H1 (cell line): ENCODE measurements around the gene NEURL1B.

Experiments used
- SP1 ChIP-seq: IDR thresholded peaks from 2 replicates; pipeline ENCODE4 v1.6.1; 2011; ENCODE audit warnings: low read depth, low read length
- SUZ12 ChIP-seq: fragments of 200-600 bp; sonication (generic); IDR thresholded peaks from 2 replicates; pipeline ENCODE4 v1.6.1; 2012; ENCODE audit warnings: mild to moderate bottlenecking, inconsistent platforms, low read length, moderate library complexity, mixed read lengths
- YY1 ChIP-seq: IDR thresholded peaks from 2 replicates; pipeline ENCODE4 v1.6.1; 2011; ENCODE audit warnings: low read depth, mild to moderate bottlenecking, low read length
- TF ChIP-seq, protein P1 (sequence below), 3 experiments: IDR thresholded peaks; 1 replicate in 2 of 3; 2 replicates in 1 of 3; pipeline versions ENCODE4 v1.5.1 to v1.6.1; 2011; ENCODE audit warnings: low read length in 3 of 3, mild to moderate bottlenecking in 3 of 3, inconsistent platforms in 2 of 3, low read depth in 1 of 3, moderate library complexity in 1 of 3; ENCODE audit not compliant: insufficient read depth in 1 of 3; ENCODE audit errors: control extremely low read depth in 1 of 3

DNA sequence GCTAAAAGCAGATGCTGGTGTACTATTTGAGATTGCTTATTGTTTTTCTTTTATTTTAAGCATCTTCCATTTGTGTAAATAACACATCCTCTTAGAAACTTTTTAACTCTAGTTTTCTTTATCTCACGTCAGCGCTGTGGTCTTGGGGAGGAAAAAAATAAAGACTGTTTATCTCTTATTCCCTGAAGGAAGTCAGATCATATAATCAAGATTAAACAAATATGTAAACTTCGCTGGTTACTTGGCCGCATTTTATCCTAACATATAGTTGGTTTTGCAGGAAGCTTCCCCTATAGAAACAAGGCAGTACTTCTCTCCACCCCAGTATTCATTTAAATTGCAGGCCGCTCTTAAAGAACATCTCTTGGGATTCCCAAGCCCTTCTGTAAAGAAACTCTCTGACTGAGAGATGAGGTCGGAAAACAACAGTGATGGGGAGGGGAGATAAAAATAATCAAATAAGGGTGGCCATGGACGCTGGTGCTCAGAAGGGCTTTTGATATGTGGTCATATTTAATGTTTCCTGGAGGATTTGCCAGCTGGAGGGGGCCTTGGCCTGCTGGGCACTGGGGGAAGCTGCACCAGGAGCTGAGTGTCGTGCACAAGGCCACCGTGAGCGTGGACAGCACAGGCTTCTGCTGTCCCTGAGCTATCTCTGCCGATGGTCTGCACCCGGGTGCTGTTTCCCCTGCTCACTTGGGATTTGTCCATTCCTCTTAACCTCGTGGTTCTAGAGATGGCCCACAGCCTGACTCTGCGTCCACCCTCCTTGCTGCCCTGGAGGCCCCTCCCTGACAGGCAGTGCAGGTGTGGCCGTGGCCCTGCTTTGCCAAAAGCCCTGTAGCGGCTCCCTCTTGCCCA, 23.8 kb downstream of the NEURL1B start:
- TF ChIP-seq SUZ12: no peak
- TF ChIP-seq YY1: no peak
- TF ChIP-seq, protein P1, sequence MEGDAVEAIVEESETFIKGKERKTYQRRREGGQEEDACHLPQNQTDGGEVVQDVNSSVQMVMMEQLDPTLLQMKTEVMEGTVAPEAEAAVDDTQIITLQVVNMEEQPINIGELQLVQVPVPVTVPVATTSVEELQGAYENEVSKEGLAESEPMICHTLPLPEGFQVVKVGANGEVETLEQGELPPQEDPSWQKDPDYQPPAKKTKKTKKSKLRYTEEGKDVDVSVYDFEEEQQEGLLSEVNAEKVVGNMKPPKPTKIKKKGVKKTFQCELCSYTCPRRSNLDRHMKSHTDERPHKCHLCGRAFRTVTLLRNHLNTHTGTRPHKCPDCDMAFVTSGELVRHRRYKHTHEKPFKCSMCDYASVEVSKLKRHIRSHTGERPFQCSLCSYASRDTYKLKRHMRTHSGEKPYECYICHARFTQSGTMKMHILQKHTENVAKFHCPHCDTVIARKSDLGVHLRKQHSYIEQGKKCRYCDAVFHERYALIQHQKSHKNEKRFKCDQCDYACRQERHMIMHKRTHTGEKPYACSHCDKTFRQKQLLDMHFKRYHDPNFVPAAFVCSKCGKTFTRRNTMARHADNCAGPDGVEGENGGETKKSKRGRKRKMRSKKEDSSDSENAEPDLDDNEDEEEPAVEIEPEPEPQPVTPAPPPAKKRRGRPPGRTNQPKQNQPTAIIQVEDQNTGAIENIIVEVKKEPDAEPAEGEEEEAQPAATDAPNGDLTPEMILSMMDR (IDR thresholded peaks at IDR 0.05; ENCODE audit: control extremely low read depth in 1 of 3, insufficient read depth in 1 of 3, low read depth in 1 of 3, low read length in 3 of 3): no peak
- TF ChIP-seq SP1: no peak
